ENCODE data around the gene GPHB5. TPM values are rescaled to one million over a fixed set of nuclear protein-coding genes. Genes with fewer than 3 reads are reported as not detected.

The GPHB5 gene
- total and polyA plus RNA-seq, 4 donors, result not detected

- no peak for DNase-seq (ENCODE audit: low spot score)
- no peaks in the 10 kb centered on the region for H3K36me3 ChIP-seq (ENCODE audit: control insufficient read depth in 4 of 4, insufficient read depth in 3 of 4, low read depth in 1 of 4, low read length in 3 of 4)
- H3K9ac ChIP-seq (ENCODE audit: low read depth in 1 of 2, low read length in 2 of 2), result no peak overlapping the region
- TF ChIP-seq GABPA (IDR thresholded peaks at IDR 0.05 in 1 of 2, conservative IDR thresholded peaks at IDR 0.05 in 1 of 2), result no peak
- no peak for TF ChIP-seq ZBTB33 (IDR thresholded peaks at IDR 0.05)
- no peak for TF ChIP-seq RXRA (IDR thresholded peaks at IDR 0.05)
- no peak for TF ChIP-seq CTCF (IDR thresholded peaks at IDR 0.05; ENCODE audit: low read depth, low read length, missing input control)
- no peak for TF ChIP-seq HNF4G (IDR thresholded peaks at IDR 0.05)
- no peak for TF ChIP-seq REST (IDR thresholded peaks at IDR 0.05)
- no peak for TF ChIP-seq HNF4A (conservative IDR thresholded peaks at IDR 0.05)
- no peak for TF ChIP-seq FOXA1 (IDR thresholded peaks at IDR 0.05)
- TF ChIP-seq RAD21 (IDR thresholded peaks at IDR 0.05), result no peak
- no peak for TF ChIP-seq MAX (IDR thresholded peaks at IDR 0.05)
- no peak for TF ChIP-seq SP1 (IDR thresholded peaks at IDR 0.05)
- TF ChIP-seq YY1 (IDR thresholded peaks at IDR 0.05), result no peak
- TF ChIP-seq TAF1 (conservative IDR thresholded peaks at IDR 0.05), result no peak
- TF ChIP-seq ATF3 (IDR thresholded peaks at IDR 0.05), result no peak
- TF ChIP-seq JUND (IDR thresholded peaks at IDR 0.05), result no peak
- no peaks in the 10 kb centered on the region for H3K9me3 ChIP-seq (ENCODE audit: control insufficient read depth in 4 of 4, low read length in 3 of 4)
- H3K27me3 ChIP-seq (ENCODE audit: control insufficient read depth in 4 of 4, insufficient read depth in 4 of 4, low read length in 3 of 4), result peaks cover 0 to 2% (median 0%) of the 10 kb centered on the region in 4 donors
- peaks cover 0 to 3% (median 0%) of the 10 kb centered on the region in 4 donors for H3K4me1 ChIP-seq (ENCODE audit: control insufficient read depth in 4 of 4, insufficient read depth in 4 of 4, low read length in 3 of 4)
- H3K4me3 ChIP-seq (ENCODE audit: low read depth in 1 of 3, low read length in 3 of 3), result no peak overlapping the region
- WGBS, result 58% methylated on average over 3 of the region's 3 CpGs
- H3K27ac ChIP-seq (ENCODE audit: low read depth in 1 of 2, low read length in 2 of 2), result no peak overlapping the region
Observed at GRCh38 chr14:63345826-63346225, 27.1 kb upstream of the GPHB5 start.

- Histone ChIP-seq H3K27ac (ENCODE audit: low read depth in 1 of 2, low read length in 2 of 2) (no peak overlapping the region), H3K36me3 (ENCODE audit: control insufficient read depth in 4 of 4, insufficient read depth in 3 of 4, low read depth in 1 of 4, low read length in 3 of 4) (no peaks in the 10 kb centered on the region), H3K9me3 (ENCODE audit: control insufficient read depth in 4 of 4, low read length in 3 of 4) (no peaks in the 10 kb centered on the region), H3K4me1 (ENCODE audit: control insufficient read depth in 4 of 4, insufficient read depth in 4 of 4, low read length in 3 of 4) (peaks cover 0 to 3% (median 0%) of the 10 kb centered on the region in 4 donors), H3K27me3 (ENCODE audit: control insufficient read depth in 4 of 4, insufficient read depth in 4 of 4, low read length in 3 of 4) (peaks cover 0 to 3% (median 1%) of the 10 kb centered on the region in 4 donors), H3K4me3 (ENCODE audit: low read depth in 1 of 3, low read length in 3 of 3) (no peak overlapping the region), H3K9ac (ENCODE audit: low read depth in 1 of 2, low read length in 2 of 2) (no peak overlapping the region)
- TF ChIP-seq RXRA (IDR thresholded peaks at IDR 0.05) (no peak), ZBTB33 (IDR thresholded peaks at IDR 0.05) (no peak), HNF4G (IDR thresholded peaks at IDR 0.05) (no peak), RAD21 (IDR thresholded peaks at IDR 0.05) (no peak), CTCF (IDR thresholded peaks at IDR 0.05; ENCODE audit: low read depth, low read length, missing input control) (no peak), TAF1 (conservative IDR thresholded peaks at IDR 0.05) (no peak), HNF4A (conservative IDR thresholded peaks at IDR 0.05) (no peak), YY1 (IDR thresholded peaks at IDR 0.05) (no peak), JUND (IDR thresholded peaks at IDR 0.05) (no peak), MAX (IDR thresholded peaks at IDR 0.05) (no peak), FOXA1 (IDR thresholded peaks at IDR 0.05) (no peak), SP1 (IDR thresholded peaks at IDR 0.05) (no peak), FOXA2 (IDR thresholded peaks at IDR 0.05) (no peak), GABPA (IDR thresholded peaks at IDR 0.05 in 1 of 2, conservative IDR thresholded peaks at IDR 0.05 in 1 of 2) (no peak)
- DNase-seq (ENCODE audit: low spot score), result no peak
- WGBS, result 48% methylated on average over 4 of the region's 4 CpGs
Observed at GRCh38 chr14:63344336-63344735, 25.6 kb upstream of the GPHB5 start.
